ENCODE measurements around the gene MGME1. TPM values are rescaled to one million over a fixed set of nuclear protein-coding genes. Genes with fewer than 3 reads are reported as not detected.

Gene MGME1
- total RNA-seq, 6 experiments from 2014 or later, result 12.7 to 19.2 (median 17.9) TPM

GRCh38 chr20:17928211-17928611, 40.6 kb upstream of the MGME1 start:
- TF ChIP-seq CTCF (IDR thresholded peaks at IDR 0.05), result no peak
- Mint-ChIP-seq H3K27me3 (ENCODE audit: insufficient read depth) (peaks cover 15% of the 10 kb centered on the region), H3K4me1 (ENCODE audit: low read depth) (0 out of 2 replicates have a peak, but pooled peaks cover 5% of the 10 kb centered on the region), H3K9me3 (peaks cover 6% of the 10 kb centered on the region), H3K27ac (no peak overlapping the region), H3K4me3 (no peak overlapping the region), H3K36me3 (ENCODE audit: low read depth) (peaks cover 5% of the 10 kb centered on the region; the same call in 1 of the 2 replicates)
- no peak for DNase-seq

GRCh38 chr20:17928633-17929311, 40.0 kb upstream of the MGME1 start:
- DNase-seq, result no peak
- Mint-ChIP-seq H3K9me3 (peaks cover 6% of the 10 kb centered on the region), H3K4me1 (ENCODE audit: low read depth) (0 out of 2 replicates have a peak, but pooled peaks cover 5% of the 10 kb centered on the region), H3K4me3 (no peak overlapping the region), H3K27ac (no peak overlapping the region), H3K36me3 (ENCODE audit: low read depth) (peaks cover 5% of the 10 kb centered on the region; the same call in 1 of the 2 replicates), H3K27me3 (ENCODE audit: insufficient read depth) (peaks cover 15% of the 10 kb centered on the region)
- TF ChIP-seq CTCF (IDR thresholded peaks at IDR 0.05), result no peak

GRCh38 chr20:17931513-17931912, 37.3 kb upstream of the MGME1 start:
- DNase-seq, result no peak
- H3K27me3 Mint-ChIP-seq (ENCODE audit: insufficient read depth), result peaks cover 10% of the 10 kb centered on the region; the same call in 1 of the 2 replicates
- H3K36me3 Mint-ChIP-seq (ENCODE audit: low read depth), result peaks cover 5% of the 10 kb centered on the region; the same call in 1 of the 2 replicates
- no peak overlapping the region for H3K4me3 Mint-ChIP-seq
- H3K9me3 Mint-ChIP-seq, result peaks cover 6% of the 10 kb centered on the region
- H3K4me1 Mint-ChIP-seq (ENCODE audit: low read depth), result peaks cover 7% of the 10 kb centered on the region
- no peak overlapping the region for H3K27ac Mint-ChIP-seq
- no peak for TF ChIP-seq CTCF (IDR thresholded peaks at IDR 0.05)

GRCh38 chr20:17932396-17932795, 36.4 kb upstream of the MGME1 start:
- Mint-ChIP-seq H3K27ac (no peak overlapping the region), H3K36me3 (ENCODE audit: low read depth) (peaks cover 5% of the 10 kb centered on the region; the same call in 1 of the 2 replicates), H3K4me3 (no peak overlapping the region), H3K9me3 (peaks cover 6% of the 10 kb centered on the region), H3K27me3 (ENCODE audit: insufficient read depth) (peaks cover 4% of the 10 kb centered on the region; the same call in 1 of the 2 replicates), H3K4me1 (ENCODE audit: low read depth) (peaks cover 16% of the 10 kb centered on the region)
- DNase-seq, result no peak
- TF ChIP-seq CTCF (IDR thresholded peaks at IDR 0.05), result no peak

GRCh38 chr20:17933121-17933520, 35.7 kb upstream of the MGME1 start:
- Mint-ChIP-seq H3K4me3 (no peak overlapping the region), H3K4me1 (ENCODE audit: low read depth) (peaks cover 23% of the 10 kb centered on the region), H3K27me3 (ENCODE audit: insufficient read depth) (peaks cover 4% of the 10 kb centered on the region; the same call in 1 of the 2 replicates), H3K36me3 (ENCODE audit: low read depth) (peaks cover 5% of the 10 kb centered on the region; the same call in 1 of the 2 replicates), H3K27ac (no peak overlapping the region), H3K9me3 (peaks cover 6% of the 10 kb centered on the region)
- no peak for DNase-seq
- no peak for TF ChIP-seq CTCF (IDR thresholded peaks at IDR 0.05)

All from HFFc6 (cell line).